Activated CD4-positive, alpha-beta T cell treated with anti-CD3 and anti-CD28 coated beads, Interleukin-2, amount 10 ng/mL, durations not matched to agents 7 days and 5 days (primary cell): Measurements from ENCODE around the gene AZGP1. TPM values are rescaled to one million over a fixed set of nuclear protein-coding genes. Genes with fewer than 3 reads are reported as not detected.
"Not testable (repeated sequence)": the region's sequence is repeated elsewhere in the genome, so short reads cannot be mapped to it uniquely, and the experiment has no call there.

ENCODE experiments used
- CTCF ChIA-PET: fragments of 350-600 bp; sonication (Branson Sonifier 250); formaldehyde crosslinking; loops from one replicate; lab custom pipeline; 2021; ENCODE audit warnings: antibody characterized with exemption; lab: Charles Lee
- POLR2A ChIA-PET: fragments of 350-600 bp; sonication (Branson Sonifier 250); formaldehyde crosslinking; loops from one replicate; lab custom pipeline; 2021; ENCODE audit warnings: antibody characterized with exemption; lab: Charles Lee
- DNase-seq: peaks from one replicate; pipeline ENCODE4 v3.0.0-alpha.2; 2020
- H3K27ac Mint-ChIP-seq: one replicate; pipeline ENCODE4 v1.8.0; 2021; ENCODE audit warnings: mild to moderate bottlenecking, moderate library complexity, mixed read lengths
- H3K27me3 Mint-ChIP-seq: one replicate; pipeline ENCODE4 v1.8.0; 2021; ENCODE audit warnings: mixed read lengths
- H3K36me3 Mint-ChIP-seq: one replicate; pipeline ENCODE4 v1.8.0; 2021; ENCODE audit warnings: low read depth, mixed read lengths
- H3K4me1 Mint-ChIP-seq: one replicate; pipeline ENCODE4 v1.8.0; 2021; ENCODE audit warnings: mixed read lengths
- H3K4me3 Mint-ChIP-seq: one replicate; pipeline ENCODE4 v1.8.0; 2021; ENCODE audit warnings: mild to moderate bottlenecking, moderate library complexity, mixed read lengths
- H3K9me3 Mint-ChIP-seq: one replicate; pipeline ENCODE4 v1.8.0; 2021; ENCODE audit warnings: mixed read lengths
- total RNA-seq, 2 experiments: library from RNA; stranded (reverse); gene quantifications; one replicate each; pipeline ENCODE4 v1.2.3, GENCODE V29; 2021

AZGP1 gene
- total RNA-seq, 2 experiments from 2014 or later = not detected

DNA sequence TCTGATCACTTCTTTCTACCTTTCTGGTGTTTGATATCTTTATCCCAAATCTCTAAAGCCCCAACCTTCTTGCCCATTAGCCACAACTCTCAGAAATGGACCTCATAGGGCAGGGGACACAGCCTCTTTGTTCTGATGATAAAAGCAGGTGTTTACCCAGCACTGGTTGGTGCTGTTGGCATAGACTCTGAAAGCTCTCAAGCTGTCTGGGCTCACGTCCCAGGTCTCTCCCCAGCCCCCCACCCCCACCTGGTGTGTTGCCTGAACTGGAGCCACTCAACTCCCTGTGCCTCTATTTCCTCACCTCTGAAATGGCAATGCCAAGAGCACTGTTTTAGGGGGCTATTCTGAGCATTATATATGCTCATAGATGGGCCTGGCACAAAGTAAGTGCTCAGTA, 6.0 kb downstream of the AZGP1 start:
- H3K4me1 Mint-ChIP-seq, H3K9me3 Mint-ChIP-seq, POLR2A ChIA-PET, DNase-seq, H3K27ac Mint-ChIP-seq, H3K4me3 Mint-ChIP-seq, H3K27me3 Mint-ChIP-seq, H3K36me3 Mint-ChIP-seq: not testable (repeated sequence)
- CTCF ChIA-PET = interaction anchor here (0.6 kb wide), 1 partner anchor 53 kb away, joined by 5 read pairs; no protein-coding TSS in a partner anchor

DNA sequence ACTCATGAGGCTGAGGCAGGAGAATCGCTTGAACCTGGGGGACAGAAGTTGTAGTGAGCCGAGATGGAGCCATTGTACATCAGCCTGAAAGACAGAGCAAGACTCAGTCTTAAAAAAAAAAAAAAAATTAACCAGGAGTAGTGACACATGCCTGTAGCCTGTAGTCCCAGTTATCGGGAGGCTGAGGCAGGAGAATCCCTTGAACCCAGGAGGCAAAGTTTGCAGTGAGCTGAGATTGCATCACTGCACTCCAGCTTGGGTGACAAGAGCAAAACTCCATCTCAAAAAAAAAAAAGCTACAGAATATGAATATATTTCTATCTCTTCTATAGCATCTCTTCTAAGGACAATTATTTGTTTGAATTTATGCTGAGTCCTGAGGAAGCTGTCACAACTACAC, 6.5 kb downstream of the AZGP1 start:
- H3K36me3 Mint-ChIP-seq = no peaks in the 10 kb centered on the region
- no peaks in the 10 kb centered on the region for H3K9me3 Mint-ChIP-seq
- ChIA-PET POLR2A (no interaction called here), CTCF (interaction anchor here (0.6 kb wide), 1 partner anchor 54 kb away, joined by 5 read pairs; no protein-coding TSS in a partner anchor)
- no peak overlapping the region for H3K27ac Mint-ChIP-seq
- H3K4me1 Mint-ChIP-seq = no peaks in the 10 kb centered on the region
- no peak overlapping the region for H3K4me3 Mint-ChIP-seq
- H3K27me3 Mint-ChIP-seq = peaks cover 8% of the 10 kb centered on the region
- no peak for DNase-seq

DNA sequence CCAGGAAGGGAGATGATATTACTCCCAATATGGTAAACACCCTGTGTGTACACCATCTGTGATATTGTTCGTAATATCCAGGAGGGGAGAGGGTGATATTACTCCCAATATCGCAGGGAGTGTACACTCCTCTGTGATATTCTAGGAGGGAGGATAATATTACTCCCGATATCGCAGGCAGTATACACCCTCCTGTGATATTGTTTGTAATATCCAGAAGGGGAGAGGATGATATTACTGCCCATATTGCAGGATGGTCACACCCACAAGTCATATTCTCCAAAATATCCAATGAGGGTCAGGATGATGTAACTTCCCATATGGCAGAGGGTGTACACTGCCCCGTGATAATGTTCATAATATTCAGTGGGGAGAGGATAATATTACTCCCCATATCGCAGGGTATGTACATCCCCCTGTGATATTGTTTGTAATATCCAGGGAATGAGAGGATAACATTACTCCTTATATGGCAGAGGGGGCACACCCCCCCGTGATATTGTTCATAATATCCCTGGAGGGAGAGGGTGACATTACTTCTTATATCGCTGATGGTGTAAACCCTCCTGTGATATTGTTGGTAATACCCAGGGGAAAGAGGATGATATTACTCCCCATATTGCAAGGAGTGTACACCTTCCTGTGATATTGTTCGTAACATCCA, 17.1 kb downstream of the AZGP1 start:
- Mint-ChIP-seq H3K27me3 (peaks cover 20% of the 10 kb centered on the region), H3K4me3 (no peak overlapping the region), H3K9me3 (no peaks in the 10 kb centered on the region), H3K36me3 (no peaks in the 10 kb centered on the region), H3K4me1 (peaks cover 4% of the 10 kb centered on the region), H3K27ac (no peak overlapping the region)
- POLR2A ChIA-PET = no interaction called here
- CTCF ChIA-PET = no interaction called here
- DNase-seq = no peak

DNA sequence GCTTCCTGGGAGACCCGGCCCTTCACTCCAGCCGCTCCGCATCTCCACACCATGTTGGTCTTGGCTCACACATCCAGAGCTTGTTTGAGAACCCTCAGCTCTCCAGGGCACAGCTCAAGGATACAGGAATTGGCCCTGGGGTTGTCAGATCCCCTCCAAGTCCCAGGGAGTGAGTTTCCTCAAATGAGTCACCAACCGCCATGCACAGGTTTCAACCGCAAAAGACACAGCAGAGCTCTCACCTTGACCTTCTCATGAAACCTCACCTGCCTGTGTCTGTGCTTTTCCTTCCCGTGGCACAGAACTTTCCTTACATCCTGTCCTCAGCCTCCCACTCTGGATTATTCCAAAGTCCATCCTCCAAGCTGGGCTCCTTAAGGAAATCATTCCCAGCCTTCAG, 20.6 kb downstream of the AZGP1 start:
- Mint-ChIP-seq H3K4me3 (no peak overlapping the region), H3K4me1 (peaks cover 4% of the 10 kb centered on the region), H3K27me3 (peaks cover 14% of the 10 kb centered on the region), H3K27ac (no peak overlapping the region), H3K36me3 (no peaks in the 10 kb centered on the region), H3K9me3 (peaks cover 4% of the 10 kb centered on the region)
- POLR2A ChIA-PET = no interaction called here
- CTCF ChIA-PET = interaction anchor here (1.0 kb wide), 1 partner anchor 107 kb away, joined by 4 read pairs; no protein-coding TSS in a partner anchor
- DNase-seq = no peak

DNA sequence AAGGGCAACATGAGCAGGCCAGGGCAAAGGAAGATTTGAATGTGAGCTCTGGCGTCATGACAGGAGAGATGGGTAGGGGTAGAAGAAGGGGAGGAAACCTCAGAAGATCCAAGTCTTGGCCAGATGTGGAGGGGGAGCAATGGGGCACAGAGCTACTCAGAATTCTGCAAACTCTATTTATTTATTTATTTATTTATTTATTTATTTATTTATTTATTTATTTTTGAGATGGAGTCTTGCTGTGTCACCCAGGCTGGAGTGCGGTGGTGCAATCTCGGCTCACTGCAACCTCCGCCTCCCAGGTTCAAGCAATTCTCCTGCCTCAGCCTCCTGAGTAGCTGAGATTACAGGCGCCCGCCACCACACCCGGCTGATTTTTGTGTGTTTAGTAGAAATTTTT, 21.2 kb downstream of the AZGP1 start:
- peaks cover 10% of the 10 kb centered on the region for H3K27me3 Mint-ChIP-seq
- DNase-seq, H3K9me3 Mint-ChIP-seq, H3K27ac Mint-ChIP-seq, POLR2A ChIA-PET, H3K4me3 Mint-ChIP-seq, H3K36me3 Mint-ChIP-seq, H3K4me1 Mint-ChIP-seq: not testable (repeated sequence)
- CTCF ChIA-PET = interaction anchor here (1.0 kb wide), 1 partner anchor 108 kb away, joined by 4 read pairs; no protein-coding TSS in a partner anchor

DNA sequence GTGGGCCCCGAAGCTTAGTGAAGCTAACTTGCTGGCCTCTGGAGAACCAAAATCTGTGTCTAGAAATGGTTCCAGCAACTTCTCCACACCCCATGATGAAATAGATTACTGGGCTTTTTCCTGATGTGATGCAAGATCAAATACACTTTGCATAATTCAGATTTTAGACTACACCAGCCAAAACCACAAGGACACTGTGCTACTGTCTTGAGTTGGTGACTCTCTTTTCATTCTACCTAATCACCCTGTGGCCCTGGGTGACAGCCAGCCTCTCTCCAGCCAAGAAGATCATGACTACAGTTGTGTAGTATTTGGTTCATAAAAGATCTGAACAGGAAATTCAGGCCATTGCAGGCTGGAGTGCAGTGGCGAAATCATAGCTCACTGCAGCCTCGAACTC, 22.2 kb downstream of the AZGP1 start:
- H3K27ac Mint-ChIP-seq = no peak overlapping the region
- DNase-seq = no peak
- no peaks in the 10 kb centered on the region for H3K36me3 Mint-ChIP-seq
- CTCF ChIA-PET = no interaction called here
- peaks cover 4% of the 10 kb centered on the region for H3K4me1 Mint-ChIP-seq
- peaks cover 8% of the 10 kb centered on the region for H3K27me3 Mint-ChIP-seq
- POLR2A ChIA-PET = interaction anchor here (0.8 kb wide), 1 partner anchor 223 kb away, joined by 7 read pairs; no protein-coding TSS in a partner anchor
- H3K4me3 Mint-ChIP-seq = no peak overlapping the region
- peaks cover 4% of the 10 kb centered on the region for H3K9me3 Mint-ChIP-seq

DNA sequence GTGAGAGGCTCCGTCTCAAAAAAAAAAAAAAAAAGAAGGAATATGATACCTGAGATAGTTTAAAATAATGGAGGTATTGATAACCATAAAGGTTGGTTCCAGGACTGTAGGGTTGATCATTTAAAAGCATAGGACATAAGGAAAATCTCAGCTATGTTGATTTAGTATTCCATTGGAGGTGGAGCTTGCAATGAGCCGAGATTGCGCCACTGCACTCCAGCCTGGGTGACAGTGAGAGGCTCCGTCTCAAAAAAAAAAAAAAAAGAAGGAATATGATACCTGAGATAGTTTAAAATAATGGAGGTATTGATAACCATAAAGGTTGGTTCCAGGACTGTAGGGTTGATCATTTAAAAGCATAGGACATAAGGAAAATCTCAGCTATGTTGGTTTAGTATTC, 23.2 kb downstream of the AZGP1 start:
- H3K27ac Mint-ChIP-seq, H3K4me3 Mint-ChIP-seq, H3K36me3 Mint-ChIP-seq, CTCF ChIA-PET, H3K9me3 Mint-ChIP-seq, DNase-seq, H3K27me3 Mint-ChIP-seq, H3K4me1 Mint-ChIP-seq: not testable (repeated sequence)
- POLR2A ChIA-PET = interaction anchor here (0.6 kb wide), 1 partner anchor 84 kb away, joined by 3 read pairs; no protein-coding TSS in a partner anchor

DNA sequence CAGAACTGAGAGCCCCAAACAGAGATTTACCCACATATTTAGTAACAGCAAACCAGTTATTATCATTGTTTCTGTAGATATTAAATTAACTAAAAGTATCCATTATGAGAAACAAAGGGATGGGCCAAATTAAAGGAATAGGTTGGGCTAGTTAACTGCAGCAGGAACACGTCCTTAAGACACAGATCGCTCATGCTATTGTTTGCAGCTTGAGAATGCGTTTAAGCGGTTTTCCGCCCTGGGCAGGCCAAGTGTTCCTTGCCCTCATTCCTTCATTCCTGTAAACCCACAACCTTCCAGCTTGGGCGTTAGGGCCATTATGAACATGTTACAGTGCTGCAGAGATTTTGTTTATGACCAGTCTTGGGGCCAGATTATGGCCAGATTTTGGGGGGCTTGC, 25.0 kb downstream of the AZGP1 start:
- DNase-seq, H3K4me3 Mint-ChIP-seq, H3K27ac Mint-ChIP-seq, H3K27me3 Mint-ChIP-seq, H3K36me3 Mint-ChIP-seq, H3K9me3 Mint-ChIP-seq, POLR2A ChIA-PET, H3K4me1 Mint-ChIP-seq: not testable (repeated sequence)
- CTCF ChIA-PET = interaction anchor here (1.2 kb wide), 1 partner anchor 18 kb away, joined by 3 read pairs; no protein-coding TSS in a partner anchor

DNA sequence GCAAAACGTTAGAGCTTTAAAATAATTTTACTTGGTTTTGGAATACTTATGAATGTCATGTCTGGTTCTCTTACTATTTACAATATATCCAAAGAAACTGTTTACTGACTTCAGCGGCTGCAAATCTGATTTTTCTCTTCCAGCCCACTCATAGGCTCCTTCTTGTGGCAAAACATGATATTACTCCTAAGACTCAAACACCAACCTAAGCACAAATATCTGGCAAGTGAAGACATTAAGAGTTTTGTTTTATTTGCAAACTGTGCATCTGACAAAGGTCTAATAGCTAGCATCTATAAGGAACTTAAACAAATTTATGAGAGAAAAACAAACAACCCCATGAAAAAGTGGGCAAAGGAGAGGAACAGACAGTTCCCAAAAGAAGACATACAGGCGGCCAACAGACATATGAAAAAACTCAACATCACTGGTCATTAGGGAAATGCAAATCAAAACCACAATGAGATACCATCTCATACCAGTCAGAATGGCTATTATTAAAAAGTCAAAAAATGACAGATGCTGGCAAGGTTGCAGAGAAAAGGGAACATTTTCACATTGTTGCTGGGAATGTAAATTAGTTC, 26.1 kb downstream of the AZGP1 start:
- Mint-ChIP-seq H3K36me3 (no peaks in the 10 kb centered on the region), H3K27me3 (peaks cover 3% of the 10 kb centered on the region), H3K27ac (no peak overlapping the region), H3K4me3 (no peak overlapping the region), H3K9me3 (peaks cover 4% of the 10 kb centered on the region), H3K4me1 (no peaks in the 10 kb centered on the region)
- POLR2A ChIA-PET = no interaction called here
- CTCF ChIA-PET = interaction anchor here (1.2 to 1.4 kb wide), 2 partner anchors 16 to 35 kb away, joined by 3 read pairs; no protein-coding TSS in a partner anchor
- no peak for DNase-seq

DNA sequence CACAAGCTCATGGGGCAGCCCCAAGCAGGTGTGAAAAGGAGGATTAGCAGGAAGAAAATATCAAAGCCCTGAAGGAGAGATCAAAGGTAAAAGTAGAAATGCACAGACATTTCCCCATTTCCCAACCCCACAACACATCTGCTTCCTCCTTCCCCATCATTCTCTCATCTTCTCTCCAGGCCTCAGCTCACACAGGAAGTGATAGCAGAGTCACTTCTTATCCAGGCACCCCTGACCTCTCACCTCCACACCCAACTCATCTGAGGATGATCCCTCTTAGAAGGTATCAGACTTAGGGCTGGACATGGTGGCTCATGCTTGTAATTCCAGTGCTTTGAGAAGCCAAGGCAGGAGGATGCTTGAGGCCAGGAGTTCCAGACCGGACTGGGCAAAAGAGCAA, 28.2 kb downstream of the AZGP1 start:
- H3K4me1 Mint-ChIP-seq = peaks cover 8% of the 10 kb centered on the region
- peaks cover 9% of the 10 kb centered on the region for H3K27me3 Mint-ChIP-seq
- DNase-seq = no peak
- no peak overlapping the region for H3K27ac Mint-ChIP-seq
- H3K4me3 Mint-ChIP-seq = no peak overlapping the region
- no peaks in the 10 kb centered on the region for H3K36me3 Mint-ChIP-seq
- POLR2A ChIA-PET = no interaction called here
- peaks cover 4% of the 10 kb centered on the region for H3K9me3 Mint-ChIP-seq
- CTCF ChIA-PET = interaction anchor here (0.6 kb wide), 1 partner anchor 34 kb away, joined by 3 read pairs; no protein-coding TSS in a partner anchor

DNA sequence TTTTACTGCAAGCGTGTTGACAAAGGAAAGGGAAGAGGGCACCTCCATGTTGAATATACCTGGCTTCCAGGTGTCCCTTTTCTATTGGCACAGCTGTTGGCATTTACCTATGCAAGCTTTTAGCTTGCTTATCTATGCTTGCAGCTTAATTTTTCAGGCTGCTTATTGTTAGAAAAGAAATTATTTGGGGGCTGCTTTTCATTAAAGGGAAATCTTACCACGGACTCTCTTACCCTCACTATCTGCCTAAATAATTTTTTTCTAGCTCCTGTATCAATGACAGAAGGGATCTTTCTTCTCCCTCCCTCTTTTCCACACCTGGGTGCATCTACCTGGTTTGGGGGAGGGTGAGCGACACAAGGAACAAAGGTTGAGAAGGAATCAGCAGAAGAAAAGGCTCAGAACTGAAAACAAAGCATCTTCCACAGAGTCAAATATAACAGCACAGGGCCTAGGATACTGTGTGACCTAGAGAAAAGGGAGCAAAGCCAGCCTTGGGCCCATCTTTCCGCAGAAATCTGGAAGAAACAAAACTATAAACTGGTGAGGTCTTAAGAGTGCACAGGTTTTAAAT, 31.2 kb downstream of the AZGP1 start:
- POLR2A ChIA-PET = no interaction called here
- Mint-ChIP-seq H3K4me1 (peaks cover 8% of the 10 kb centered on the region), H3K4me3 (no peak overlapping the region), H3K27me3 (peaks cover 18% of the 10 kb centered on the region), H3K27ac (no peak overlapping the region), H3K36me3 (no peaks in the 10 kb centered on the region), H3K9me3 (no peaks in the 10 kb centered on the region)
- no peak for DNase-seq
- CTCF ChIA-PET = no interaction called here

DNA sequence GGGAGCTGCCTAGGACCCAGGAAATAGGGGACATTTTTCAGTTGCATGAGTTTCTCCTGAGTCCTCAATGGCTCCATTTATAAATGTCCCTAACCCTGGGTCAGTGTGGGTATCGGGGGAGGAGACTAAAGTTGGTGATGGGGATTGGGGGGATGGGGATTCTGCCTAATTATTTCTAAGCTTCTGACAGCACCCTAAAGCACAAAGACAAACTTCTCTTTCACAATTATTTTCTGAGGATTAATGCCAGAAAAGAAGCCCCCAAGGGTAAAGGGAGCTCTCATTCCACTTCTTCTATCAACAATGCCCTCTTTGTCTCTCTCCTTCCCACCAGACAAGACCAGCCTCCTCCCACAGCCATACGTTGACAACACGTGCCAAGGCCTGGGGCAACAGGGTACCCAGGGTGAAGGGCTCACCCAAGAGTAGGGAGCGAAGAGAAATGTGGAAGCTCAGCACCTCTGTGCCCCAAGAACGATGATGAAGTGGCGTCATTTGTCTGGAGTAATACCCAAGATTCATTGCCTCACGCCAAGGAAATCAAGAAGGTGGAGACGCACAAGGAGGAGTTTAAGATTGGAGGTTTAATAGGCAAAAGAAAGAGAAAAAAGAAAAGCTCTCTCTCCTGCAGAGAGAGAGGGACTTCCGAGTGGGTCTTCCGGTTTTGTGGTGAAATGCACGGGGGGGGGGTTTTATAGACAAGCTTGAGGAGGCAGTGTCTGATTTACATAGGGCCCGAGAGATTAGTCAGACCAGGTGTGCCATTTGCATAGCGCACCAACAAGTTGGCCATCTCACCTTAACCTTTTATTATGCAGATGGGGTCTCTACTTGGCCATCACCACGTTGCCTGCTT, 32.0 kb downstream of the AZGP1 start:
- H3K4me1 Mint-ChIP-seq = peaks cover 8% of the 10 kb centered on the region
- peak overlapping the region; percentile 11 for H3K27ac Mint-ChIP-seq
- no peak overlapping the region for H3K4me3 Mint-ChIP-seq
- ChIA-PET CTCF (no interaction called here), POLR2A (interaction anchor here (1.0 kb wide), 1 partner anchor 24 kb away, joined by 3 read pairs; no protein-coding TSS in a partner anchor)
- H3K27me3 Mint-ChIP-seq = peaks cover 22% of the 10 kb centered on the region
- H3K36me3 Mint-ChIP-seq = peaks cover 3% of the 10 kb centered on the region
- peaks cover 5% of the 10 kb centered on the region for H3K9me3 Mint-ChIP-seq
- no peak for DNase-seq
